K562 (cell line): ENCODE data around the gene TENT4A. TPM values are rescaled to one million over a fixed set of nuclear protein-coding genes. Genes with fewer than 3 reads are reported as not detected.

Source experiments
- ATAC-seq: fragments of 200-7000 bp; cut with Tn5 transposase; 3 replicates; pipeline ENCODE4 v1.9.1; 2020; ENCODE audit warnings: moderate library complexity
- BruUV-seq: library from RNA; stranded (reverse); fragments of 400-500 nt; replicated peaks from 2 replicates; lab custom pipeline; 2021; lab: Mats Ljungman, UMichigan
- CTCF ChIA-PET: fragments of 300-600 bp; formaldehyde crosslinking; extraction: SDS; loops from one replicate; lab custom pipeline; 2021; ENCODE audit warnings: low intra/inter-chr PET ratio; lab: Yijun Ruan, JAX
- POLR2A ChIA-PET: fragments of 300-600, 350-650 bp; sonication (Branson Sonifier 250); formaldehyde crosslinking; extraction: SDS; loops from one replicate; lab custom pipeline; 2021; ENCODE audit warnings: antibody characterized with exemption, inconsistent platforms; lab: Yijun Ruan, JAX
- DNase-seq, 4 experiments: peaks; one replicate each; pipeline versions ENCODE4 v3.0.0 to v3.0.0-alpha.2; 2011 to 2018; ENCODE audit warnings: low spot score in 3 of 4, mixed read lengths in 3 of 4; ENCODE audit errors: extremely low read depth in 1 of 4
- FAIRE-seq: peaks from 2 replicates; lab custom pipeline; 2011; peaks lifted over from hg19 to GRCh38; lab: Jason Lieb, UNC
- H2AFZ ChIP-seq: 2 replicates; pipeline ENCODE4 v1.6.0; 2011; ENCODE audit warnings: low read depth, low read length, control low read depth, inconsistent platforms
- H3K27ac ChIP-seq: fragments of 200-600 bp; 3 replicates; pipeline ENCODE4 v1.8.0; 2011; ENCODE audit warnings: low read depth, mild to moderate bottlenecking, control low read depth, inconsistent platforms, low read length, moderate library complexity, mixed read lengths; ENCODE audit errors: extremely low read depth
- H3K27me3 ChIP-seq, 2 experiments: fragments of 300-600 bp in 1 of 2; 2 replicates in 1 of 2; 3 replicates in 1 of 2; pipeline versions ENCODE4 v1.6.0 to v1.8.0; 2011; ENCODE audit warnings: inconsistent platforms in 2 of 2, low read length in 2 of 2, mild to moderate bottlenecking in 1 of 2, mixed read lengths in 1 of 2, moderate library complexity in 1 of 2; ENCODE audit not compliant: control insufficient read depth in 2 of 2, insufficient read depth in 2 of 2
- H3K36me3 ChIP-seq: fragments of 300-600 bp; 3 replicates; pipeline ENCODE4 v1.8.0; 2011; ENCODE audit warnings: mild to moderate bottlenecking, low read length, inconsistent platforms; ENCODE audit not compliant: control insufficient read depth, insufficient read depth
- H3K4me1 ChIP-seq, 2 experiments: fragments of 200-600 bp in 1 of 2; replicated peaks in 1 of 2; 2 replicates in 1 of 2; 3 replicates in 1 of 2; pipeline versions ENCODE4 v1.5.1 to v1.8.0; 2011; ENCODE audit warnings: inconsistent platforms in 2 of 2, low read length in 2 of 2, mild to moderate bottlenecking in 1 of 2, mixed read lengths in 1 of 2, moderate library complexity in 1 of 2; ENCODE audit not compliant: control insufficient read depth in 2 of 2, insufficient read depth in 2 of 2
- H3K4me2 ChIP-seq: 2 replicates; pipeline ENCODE4 v1.6.1; 2011; ENCODE audit warnings: low read length, control low read depth, inconsistent platforms, mixed read lengths; ENCODE audit not compliant: insufficient read depth
- H3K4me3 ChIP-seq: fragments of 200-600 bp; sonication (generic), shearing (Covaris generic); 2 replicates; pipeline ENCODE4 v1.5.1; 2016; ENCODE audit warnings: control low read depth, inconsistent platforms
- H3K79me2 ChIP-seq: fragments of 200-600 bp; 3 replicates; pipeline ENCODE4 v1.8.0; 2011; ENCODE audit warnings: low read length, inconsistent platforms; ENCODE audit not compliant: control insufficient read depth, insufficient read depth
- H3K9ac ChIP-seq, 2 experiments: 2 replicates each; pipeline versions ENCODE4 v1.6.0 to v1.6.1; 2011; ENCODE audit warnings: low read depth in 2 of 2, low read length in 2 of 2, control low read depth in 1 of 2, inconsistent platforms in 1 of 2, mild to moderate bottlenecking in 1 of 2, mixed read lengths in 1 of 2; ENCODE audit not compliant: insufficient read depth in 1 of 2
- H3K9me1 ChIP-seq: one replicate; pipeline ENCODE4 v1.6.0; 2011; ENCODE audit warnings: inconsistent platforms, mild to moderate bottlenecking, low read length, moderate library complexity; ENCODE audit not compliant: control insufficient read depth, insufficient read depth
- H3K9me3 ChIP-seq: replicated peaks from 2 replicates; pipeline ENCODE4 v1.5.1; 2011; ENCODE audit warnings: low read depth, low read length, inconsistent platforms; ENCODE audit not compliant: control insufficient read depth, insufficient read depth
- H4K20me1 ChIP-seq: replicated peaks from 2 replicates; pipeline ENCODE4 v1.6.1; 2011; ENCODE audit warnings: low read length, inconsistent platforms, mixed read lengths; ENCODE audit not compliant: control insufficient read depth, insufficient read depth
- NFE2 ChIP-seq: IDR thresholded peaks from 2 replicates; pipeline ENCODE4 v1.6.1; 2014; ENCODE audit warnings: antibody characterized with exemption, low read depth
- NRF1 ChIP-seq, 2 experiments: fragments of 450-650 bp; IDR thresholded peaks in 1 of 2; conservative IDR thresholded peaks in 1 of 2; 2 replicates each; pipeline ENCODE4 v1.6.1; 2014; ENCODE audit warnings: mild to moderate bottlenecking in 2 of 2
- PHTF2 ChIP-seq: fragments of 250-450 bp; sonication (Bioruptor Pico); IDR thresholded peaks from 2 replicates; pipeline ENCODE4 v1.5.0; 2021; ENCODE audit warnings: mild to moderate bottlenecking
- SMAD4 ChIP-seq: fragments of 250-450 bp; sonication (Bioruptor Pico); conservative IDR thresholded peaks from 2 replicates; pipeline ENCODE4 v1.8.0; 2021; ENCODE audit warnings: inconsistent platforms, mild to moderate bottlenecking, moderate library complexity
- TAF9B ChIP-seq: fragments of 450-650 bp; IDR thresholded peaks from 2 replicates; pipeline ENCODE4 v1.6.1; 2018; ENCODE audit warnings: mild to moderate bottlenecking; ENCODE audit not compliant: partially characterized antibody
- WGBS: fragments of 100-300 bp; shearing (Covaris generic); methylation state at CpG from one replicate; pipeline ENCODE4 v1.1.6; 2016; ENCODE audit warnings: low coverage, mixed read lengths; ENCODE audit not compliant: insufficient coverage; ENCODE audit errors: missing lambda C conversion rate; 5-methylcytosine and 5-hydroxymethylcytosine counted together
- in situ Hi-C: fragments of 300-500 bp; cut with MboI; formaldehyde crosslinking; loops from 4 replicates; pipeline ENCODE4 v1.15.0; 2018; ENCODE audit warnings: inconsistent platforms, mixed read lengths
- intact Hi-C: fragments of 100-400 bp; cut with micrococcal nuclease; formaldehyde crosslinking; loops from 2 replicates; pipeline ENCODE4 v1.14.2; 2022
- polyA plus RNA-seq, 8 experiments: library from polyadenylated mRNA; depleted of rRNA in 4 of 8; stranded (reverse) in 5 of 8; unstranded in 3 of 8; fragments of >200 nt; fragmentation: Nextera tagmentation in 2 of 8; fragmentation: Illumina TruSeq in 1 of 8; extraction: Ambion mirVana in 2 of 8; extraction: Trizol in 1 of 8; gene quantifications; 2 replicates each; pipeline versions ENCODE4 v1.2.1 to v1.2.3, GENCODE V29; 2011 to 2014; ENCODE audit warnings: inconsistent platforms in 1 of 8, missing spikeins in 1 of 8
- total RNA-seq, 7 experiments: library from RNA; depleted of rRNA in 6 of 7; stranded (reverse); fragments of >200 nt in 6 of 7; fragmentation: Illumina TruSeq in 2 of 7; extraction: Trizol in 2 of 7; gene quantifications; 2 replicates each; pipeline versions ENCODE4 v1.2.1 to v1.2.3, GENCODE V29; 2011 to 2021; ENCODE audit warnings: low replicate concordance in 1 of 7
- TF ChIP-seq, protein P1 (sequence below): fragments of 250-450 bp; sonication (Bioruptor Pico); IDR thresholded peaks from 2 replicates; pipeline ENCODE4 v1.4.0; 2020
- TF ChIP-seq, protein P2 (sequence below): fragments of 450-650 bp; IDR thresholded peaks from 2 replicates; pipeline ENCODE4 v1.7.1; 2018; ENCODE audit warnings: mild to moderate bottlenecking, low read depth; ENCODE audit not compliant: partially characterized antibody
- TF ChIP-seq, protein P3 (sequence below): IDR thresholded peaks from 3 replicates; pipeline ENCODE4 v1.6.1; 2011; ENCODE audit warnings: borderline replicate concordance, mild to moderate bottlenecking; ENCODE audit not compliant: insufficient read length, insufficient read depth

TENT4A gene
- total and polyA plus RNA-seq, 9 of the 15 experiments (the other 6 are each of a cell fraction or from before 2014, with no cell fraction given), result 1.3 to 27.3 (median 13.0) TPM

DNA sequence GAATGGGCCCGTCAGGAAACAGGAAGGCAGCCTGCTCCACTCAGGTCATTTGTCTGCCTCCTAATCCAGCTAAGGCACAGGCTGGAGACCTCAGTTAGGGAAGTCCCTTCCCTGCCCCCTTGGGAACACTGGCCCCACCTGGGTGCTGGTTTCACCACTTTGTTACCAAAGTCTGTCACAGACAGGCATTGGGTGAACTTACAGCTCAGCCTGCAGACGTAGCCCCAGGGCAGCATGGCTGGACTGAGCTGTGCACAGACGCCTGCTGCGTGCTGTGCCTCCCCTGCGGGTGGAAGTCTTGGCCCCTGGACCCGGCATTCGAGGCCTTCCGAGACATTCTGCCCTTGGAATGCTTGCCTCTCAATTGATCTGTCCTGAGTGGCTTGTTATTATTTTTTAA lies 48.9 kb downstream of the TENT4A start:
- no TSS peak for BruUV-seq
- CTCF ChIA-PET, result no interaction called here
- no peaks in the 10 kb centered on the region for H3K9me3 ChIP-seq
- H3K9me1 ChIP-seq, result no peaks in the 10 kb centered on the region
- no peak overlapping the region for H3K4me2 ChIP-seq
- H3K79me2 ChIP-seq, result no peaks in the 10 kb centered on the region
- H3K27ac ChIP-seq, result no peak overlapping the region
- in situ Hi-C loops, result no loop called here
- no peak for ATAC-seq
- TF ChIP-seq, protein P1, sequence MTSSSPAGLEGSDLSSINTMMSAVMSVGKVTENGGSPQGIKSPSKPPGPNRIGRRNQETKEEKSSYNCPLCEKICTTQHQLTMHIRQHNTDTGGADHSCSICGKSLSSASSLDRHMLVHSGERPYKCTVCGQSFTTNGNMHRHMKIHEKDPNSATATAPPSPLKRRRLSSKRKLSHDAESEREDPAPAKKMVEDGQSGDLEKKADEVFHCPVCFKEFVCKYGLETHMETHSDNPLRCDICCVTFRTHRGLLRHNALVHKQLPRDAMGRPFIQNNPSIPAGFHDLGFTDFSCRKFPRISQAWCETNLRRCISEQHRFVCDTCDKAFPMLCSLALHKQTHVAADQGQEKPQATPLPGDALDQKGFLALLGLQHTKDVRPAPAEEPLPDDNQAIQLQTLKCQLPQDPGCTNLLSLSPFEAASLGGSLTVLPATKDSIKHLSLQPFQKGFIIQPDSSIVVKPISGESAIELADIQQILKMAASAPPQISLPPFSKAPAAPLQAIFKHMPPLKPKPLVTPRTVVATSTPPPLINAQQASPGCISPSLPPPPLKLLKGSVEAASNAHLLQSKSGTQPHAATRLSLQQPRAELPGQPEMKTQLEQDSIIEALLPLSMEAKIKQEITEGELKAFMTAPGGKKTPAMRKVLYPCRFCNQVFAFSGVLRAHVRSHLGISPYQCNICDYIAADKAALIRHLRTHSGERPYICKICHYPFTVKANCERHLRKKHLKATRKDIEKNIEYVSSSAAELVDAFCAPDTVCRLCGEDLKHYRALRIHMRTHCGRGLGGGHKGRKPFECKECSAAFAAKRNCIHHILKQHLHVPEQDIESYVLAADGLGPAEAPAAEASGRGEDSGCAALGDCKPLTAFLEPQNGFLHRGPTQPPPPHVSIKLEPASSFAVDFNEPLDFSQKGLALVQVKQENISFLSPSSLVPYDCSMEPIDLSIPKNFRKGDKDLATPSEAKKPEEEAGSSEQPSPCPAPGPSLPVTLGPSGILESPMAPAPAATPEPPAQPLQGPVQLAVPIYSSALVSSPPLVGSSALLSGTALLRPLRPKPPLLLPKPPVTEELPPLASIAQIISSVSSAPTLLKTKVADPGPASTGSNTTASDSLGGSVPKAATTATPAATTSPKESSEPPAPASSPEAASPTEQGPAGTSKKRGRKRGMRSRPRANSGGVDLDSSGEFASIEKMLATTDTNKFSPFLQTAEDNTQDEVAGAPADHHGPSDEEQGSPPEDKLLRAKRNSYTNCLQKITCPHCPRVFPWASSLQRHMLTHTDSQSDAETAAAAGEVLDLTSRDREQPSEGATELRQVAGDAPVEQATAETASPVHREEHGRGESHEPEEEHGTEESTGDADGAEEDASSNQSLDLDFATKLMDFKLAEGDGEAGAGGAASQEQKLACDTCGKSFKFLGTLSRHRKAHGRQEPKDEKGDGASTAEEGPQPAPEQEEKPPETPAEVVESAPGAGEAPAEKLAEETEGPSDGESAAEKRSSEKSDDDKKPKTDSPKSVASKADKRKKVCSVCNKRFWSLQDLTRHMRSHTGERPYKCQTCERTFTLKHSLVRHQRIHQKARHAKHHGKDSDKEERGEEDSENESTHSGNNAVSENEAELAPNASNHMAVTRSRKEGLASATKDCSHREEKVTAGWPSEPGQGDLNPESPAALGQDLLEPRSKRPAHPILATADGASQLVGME (CRISPR knock-in tag), result no peak
- TF ChIP-seq TAF9B, result no peak
- TF ChIP-seq NFE2, result no peak
- no peak for TF ChIP-seq PHTF2 (CRISPR knock-in tag)
- no peak for TF ChIP-seq NRF1 (conservative IDR thresholded peaks at IDR 0.05 in 1 of 2, IDR thresholded peaks at IDR 0.05 in 1 of 2)
- TF ChIP-seq, protein P2, sequence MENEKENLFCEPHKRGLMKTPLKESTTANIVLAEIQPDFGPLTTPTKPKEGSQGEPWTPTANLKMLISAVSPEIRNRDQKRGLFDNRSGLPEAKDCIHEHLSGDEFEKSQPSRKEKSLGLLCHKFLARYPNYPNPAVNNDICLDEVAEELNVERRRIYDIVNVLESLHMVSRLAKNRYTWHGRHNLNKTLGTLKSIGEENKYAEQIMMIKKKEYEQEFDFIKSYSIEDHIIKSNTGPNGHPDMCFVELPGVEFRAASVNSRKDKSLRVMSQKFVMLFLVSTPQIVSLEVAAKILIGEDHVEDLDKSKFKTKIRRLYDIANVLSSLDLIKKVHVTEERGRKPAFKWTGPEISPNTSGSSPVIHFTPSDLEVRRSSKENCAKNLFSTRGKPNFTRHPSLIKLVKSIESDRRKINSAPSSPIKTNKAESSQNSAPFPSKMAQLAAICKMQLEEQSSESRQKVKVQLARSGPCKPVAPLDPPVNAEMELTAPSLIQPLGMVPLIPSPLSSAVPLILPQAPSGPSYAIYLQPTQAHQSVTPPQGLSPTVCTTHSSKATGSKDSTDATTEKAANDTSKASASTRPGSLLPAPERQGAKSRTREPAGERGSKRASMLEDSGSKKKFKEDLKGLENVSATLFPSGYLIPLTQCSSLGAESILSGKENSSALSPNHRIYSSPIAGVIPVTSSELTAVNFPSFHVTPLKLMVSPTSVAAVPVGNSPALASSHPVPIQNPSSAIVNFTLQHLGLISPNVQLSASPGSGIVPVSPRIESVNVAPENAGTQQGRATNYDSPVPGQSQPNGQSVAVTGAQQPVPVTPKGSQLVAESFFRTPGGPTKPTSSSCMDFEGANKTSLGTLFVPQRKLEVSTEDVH, result no peak
- no peak for TF ChIP-seq SMAD4 (CRISPR knock-in tag)
- TF ChIP-seq, protein P3, sequence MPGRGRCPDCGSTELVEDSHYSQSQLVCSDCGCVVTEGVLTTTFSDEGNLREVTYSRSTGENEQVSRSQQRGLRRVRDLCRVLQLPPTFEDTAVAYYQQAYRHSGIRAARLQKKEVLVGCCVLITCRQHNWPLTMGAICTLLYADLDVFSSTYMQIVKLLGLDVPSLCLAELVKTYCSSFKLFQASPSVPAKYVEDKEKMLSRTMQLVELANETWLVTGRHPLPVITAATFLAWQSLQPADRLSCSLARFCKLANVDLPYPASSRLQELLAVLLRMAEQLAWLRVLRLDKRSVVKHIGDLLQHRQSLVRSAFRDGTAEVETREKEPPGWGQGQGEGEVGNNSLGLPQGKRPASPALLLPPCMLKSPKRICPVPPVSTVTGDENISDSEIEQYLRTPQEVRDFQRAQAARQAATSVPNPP, result no peak
- no peak overlapping the region for H3K4me3 ChIP-seq
- H3K4me1 ChIP-seq, result peaks cover 0 to 14% of the 10 kb centered on the region in 2 experiments; a peak in 2 of 5 replicates
- WGBS, result 75% methylated on average over 8 of the region's 8 CpGs
- no peak overlapping the region for H2AFZ ChIP-seq
- peaks cover 14% of the 10 kb centered on the region; the same call in 1 of the 3 replicates for H3K36me3 ChIP-seq
- peaks cover 3 to 11% of the 10 kb centered on the region in 2 experiments; a peak in 2 of 5 replicates for H3K27me3 ChIP-seq
- DNase-seq, result no peak
- no peak overlapping the region; a peak in 1 of 4 replicates for H3K9ac ChIP-seq
- intact Hi-C loops, result no loop called here
- POLR2A ChIA-PET, result interaction anchor here (0.6 kb wide), 1 partner anchor 94 kb away, joined by 3 read pairs; no protein-coding TSS in a partner anchor
- 0 out of 2 replicates have a peak, but pooled peaks cover 3% of the 10 kb centered on the region for H4K20me1 ChIP-seq
- FAIRE-seq, result no peak
